Left lobe of liver (tissue), 2 donors: Measurements from ENCODE around the gene VAV3. TPM values are rescaled to one million over a fixed set of nuclear protein-coding genes. Genes with fewer than 3 reads are reported as not detected.

Experiments used
- ATAC-seq: fragments of 200-7000 bp; cut with Tn5 transposase; one replicate; pipeline ENCODE4 v1.9.1; 2020; ENCODE audit warnings: mild to moderate bottlenecking, moderate library complexity
- DNase-seq: peaks from one replicate; pipeline ENCODE4 v3.0.0-alpha.2; 2020; ENCODE audit warnings: low spot score
- total RNA-seq: library from RNA; stranded (reverse); gene quantifications from one replicate; pipeline ENCODE4 v1.2.1, GENCODE V29; 2021
- donor health status: DM: no; HTN: no; CAD: no; lungs with moderate emphysema.
- donor health status: DM: no; HTN: yes; CAD: no.

VAV3 gene
- total RNA-seq, 1 donor from 2014 or later = 0.86 TPM

- ATAC-seq (no peak), DNase-seq (no peak)
These were observed 7.6 kb upstream of the VAV3 start for GRCh38 chr1:107972391-107973180.

DNA sequence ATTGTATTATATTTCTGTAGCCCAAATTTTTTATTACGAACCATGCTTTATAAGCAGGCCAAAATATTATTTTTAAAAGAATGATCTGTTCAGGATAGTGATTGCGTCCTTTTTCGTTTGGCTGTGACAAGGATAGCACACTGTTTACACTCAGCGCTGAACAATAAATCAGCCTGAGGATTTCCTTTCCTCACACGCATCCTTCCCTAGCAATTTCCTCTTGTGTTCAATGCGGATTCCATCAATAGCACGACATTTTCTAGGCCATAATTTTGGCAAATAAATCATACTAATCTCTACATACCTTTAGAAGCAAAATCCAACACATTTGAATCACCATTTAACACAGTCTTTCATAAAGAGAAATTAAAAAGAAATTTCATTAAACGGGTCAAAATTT is 1.6 kb upstream of the VAV3 start:
- DNase-seq (no peak), ATAC-seq (no peak)

DNA sequence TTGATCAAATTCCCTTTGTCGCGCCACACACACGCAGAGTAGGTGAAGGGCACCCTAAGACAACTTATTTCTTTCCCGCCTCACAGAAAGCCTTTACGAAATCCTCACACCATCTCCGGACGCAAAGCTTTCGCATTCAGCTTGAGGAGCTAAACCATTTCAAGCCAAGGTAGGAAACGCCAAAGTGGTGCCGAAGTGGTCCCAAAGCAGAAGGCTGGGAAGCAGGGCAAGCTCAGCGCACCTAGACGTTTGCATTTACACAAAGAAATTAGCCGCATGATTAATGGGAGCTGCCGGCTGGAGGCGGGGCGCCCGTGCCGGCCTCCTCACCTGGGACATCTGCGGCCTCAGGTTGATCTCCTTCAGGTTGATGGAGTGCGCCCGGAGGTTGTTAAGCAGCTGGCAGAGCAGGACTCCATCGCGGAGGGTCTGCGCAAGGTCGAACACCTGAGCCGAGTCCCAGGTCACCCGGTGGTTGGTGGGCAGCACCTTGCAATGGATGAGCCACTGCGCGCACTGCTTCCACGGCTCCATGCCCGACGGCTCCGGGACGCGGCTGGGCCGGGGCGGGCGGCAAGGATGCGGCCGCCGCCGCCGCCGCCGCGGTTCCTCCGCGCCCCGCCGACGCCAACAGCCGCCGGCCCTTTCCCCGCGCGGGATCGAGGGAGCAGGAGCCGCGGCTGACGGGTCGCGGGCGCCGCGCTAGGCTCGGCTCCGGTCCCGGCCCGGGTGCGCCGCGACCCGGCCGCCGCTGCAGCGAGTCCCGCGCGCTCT is 457 bp downstream of the VAV3 start:
- ATAC-seq = no peak

GRCh38 chr1:107963601-107964335 is 1.2 kb downstream of the VAV3 start:
- ATAC-seq = peak; percentile 47

More for the DNA sequence above, 457 bp downstream of the VAV3 start:
- DNase-seq = no peak

DNA sequence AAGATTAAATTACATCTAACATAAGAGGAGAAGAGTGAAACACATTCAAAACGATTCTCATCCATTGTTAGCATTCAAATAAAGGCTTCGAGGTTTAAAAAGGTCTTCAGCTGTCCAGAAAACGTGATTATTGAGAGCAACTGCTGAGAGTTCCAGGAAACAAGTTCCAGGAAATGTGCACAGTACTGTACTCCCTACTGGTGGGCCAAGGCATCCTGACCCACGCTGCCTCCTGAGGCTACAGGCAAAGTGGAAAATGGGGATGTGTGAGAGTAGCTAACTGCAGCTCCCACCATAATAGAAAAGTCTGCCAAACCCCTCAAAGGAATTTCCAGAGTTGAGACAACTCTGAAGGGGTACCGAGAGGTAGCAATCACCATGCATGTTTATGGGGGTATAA is 2.0 kb downstream of the VAV3 start:
- ATAC-seq (no peak), DNase-seq (no peak)

More at GRCh38 chr1:107963601-107964335, 1.2 kb downstream of the VAV3 start:
- no peak for DNase-seq

DNA sequence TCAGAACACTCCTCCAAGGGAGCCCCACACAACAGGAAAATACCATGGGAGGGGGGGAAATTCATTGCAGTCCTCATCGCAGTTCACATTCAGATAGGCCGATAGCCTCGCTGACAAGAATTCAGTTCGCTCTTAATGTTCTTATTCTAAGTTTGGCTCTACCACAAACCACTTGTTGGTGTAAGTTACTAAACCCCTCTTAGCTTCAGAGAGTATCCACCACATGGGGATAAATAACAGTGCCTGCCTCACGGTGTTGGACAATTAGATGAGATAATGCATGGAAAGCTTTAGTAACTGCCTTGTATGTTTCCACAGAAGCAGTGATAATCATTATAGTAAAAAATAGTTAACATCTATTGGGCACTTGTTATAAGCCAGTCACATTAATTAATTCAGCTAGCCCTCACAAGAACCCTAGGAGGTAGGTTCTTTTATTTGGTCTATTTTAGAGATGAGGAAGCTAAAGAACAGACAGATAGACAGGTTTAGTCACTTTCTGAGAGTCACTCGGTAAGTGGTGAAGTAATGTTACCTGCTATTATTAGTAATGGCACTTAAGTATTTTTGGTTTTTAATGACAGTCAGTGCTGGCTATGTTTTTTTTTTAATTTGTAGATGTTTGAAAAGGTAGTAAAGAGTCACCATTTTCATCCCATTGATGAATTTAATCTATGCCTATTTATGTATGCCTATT is 10.1 kb downstream of the VAV3 start:
- DNase-seq = no peak

DNA sequence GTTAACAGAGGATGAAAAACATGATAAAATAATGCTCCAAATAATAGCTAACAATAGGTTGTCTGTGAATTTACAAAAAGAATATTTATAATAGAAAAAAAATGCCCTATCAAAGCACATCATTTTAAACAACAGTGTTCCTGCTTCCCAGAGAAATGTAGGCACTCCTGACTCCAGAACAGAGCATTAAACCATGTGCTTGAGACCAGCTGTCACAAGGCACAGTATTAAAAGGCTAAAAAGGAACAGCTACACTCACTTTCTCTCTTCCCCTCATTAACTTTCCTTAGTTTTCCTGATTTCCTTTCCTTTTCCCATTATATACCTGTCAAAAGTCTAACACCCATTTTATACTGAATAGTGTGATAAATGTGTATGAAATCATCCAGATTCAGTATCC is 10.9 kb downstream of the VAV3 start:
- ATAC-seq (no peak), DNase-seq (no peak)

More for the DNA sequence above, 10.1 kb downstream of the VAV3 start:
- no peak for ATAC-seq

DNA sequence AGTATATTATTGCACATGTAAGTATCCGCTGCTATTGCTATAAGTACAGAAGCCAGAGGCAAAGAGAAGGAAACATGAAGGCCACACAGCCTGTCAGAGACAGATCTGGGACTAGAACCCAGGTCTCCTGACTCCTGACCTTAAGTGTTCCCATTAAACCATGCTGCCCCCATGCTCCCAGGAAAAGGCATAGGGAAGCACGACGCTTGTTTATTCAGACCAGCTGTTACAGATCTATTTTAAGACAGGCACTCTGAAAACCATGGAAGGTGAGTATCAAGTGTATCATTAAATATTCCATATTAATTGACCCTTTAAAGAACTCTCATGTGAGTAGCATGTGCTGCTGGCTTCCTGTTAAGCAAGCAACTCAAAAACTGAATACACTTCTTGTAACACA is 11.4 kb downstream of the VAV3 start:
- DNase-seq (no peak), ATAC-seq (no peak)

DNA sequence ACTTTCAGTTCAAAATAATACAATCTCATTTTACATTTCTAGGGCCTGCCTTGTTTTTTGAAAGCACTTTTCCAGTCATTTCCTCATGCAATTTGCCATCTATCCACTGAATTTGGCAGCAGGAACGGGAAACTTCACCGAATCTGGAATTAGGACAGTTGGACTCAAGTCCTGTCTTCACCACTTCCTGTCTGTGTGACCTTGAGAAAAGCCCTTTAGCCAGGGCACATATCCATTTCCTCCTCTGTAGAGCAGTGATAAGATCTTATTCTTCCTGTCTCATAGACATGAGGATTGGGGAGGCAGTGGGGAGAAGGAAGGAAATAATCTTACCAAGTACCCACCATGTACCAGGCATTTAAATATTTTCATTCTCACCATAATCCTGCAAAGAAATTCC is 12.0 kb downstream of the VAV3 start:
- ATAC-seq (peak; percentile 39), DNase-seq (no peak)

- DNase-seq = no peak
- ATAC-seq = no peak
These were observed 14.5 kb downstream of the VAV3 start for GRCh38 chr1:107950464-107950863.

DNA sequence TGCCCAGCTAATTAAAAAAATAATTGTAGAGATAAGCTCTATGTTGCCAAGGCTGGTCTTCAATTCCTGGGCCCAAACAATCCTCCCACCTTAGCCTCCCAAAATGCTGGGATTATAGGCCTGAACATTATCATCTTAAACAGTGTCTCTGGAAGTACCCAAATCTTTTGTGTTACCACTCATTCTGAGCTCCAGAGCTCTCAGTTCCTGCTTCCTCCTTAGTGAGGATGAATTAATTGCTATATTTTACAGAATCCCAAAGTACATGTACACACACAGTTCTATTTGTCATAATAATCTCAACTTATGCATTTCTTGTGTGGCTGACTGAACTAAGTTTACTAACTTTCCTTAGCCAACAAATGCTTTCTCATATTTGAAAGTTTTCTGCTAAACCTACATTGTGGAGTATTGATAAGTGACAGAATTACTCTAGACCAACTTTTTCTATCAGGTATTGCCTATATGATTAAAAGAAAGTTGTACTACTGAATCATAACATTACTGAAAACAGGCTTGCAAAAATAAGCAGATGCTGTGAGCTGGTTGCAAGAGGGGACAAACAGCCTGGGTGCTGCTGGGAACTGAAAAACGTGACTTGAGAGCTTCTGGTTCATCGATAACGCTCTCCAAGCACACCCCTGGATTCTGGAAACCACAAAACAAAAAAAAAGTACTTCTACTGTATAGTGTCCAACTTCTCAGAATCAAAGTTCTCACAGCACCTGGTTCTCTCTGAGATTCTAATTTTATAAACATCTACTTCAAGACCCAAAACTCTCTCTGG is 15.3 kb downstream of the VAV3 start:
- DNase-seq = no peak
- ATAC-seq = no peak

DNA sequence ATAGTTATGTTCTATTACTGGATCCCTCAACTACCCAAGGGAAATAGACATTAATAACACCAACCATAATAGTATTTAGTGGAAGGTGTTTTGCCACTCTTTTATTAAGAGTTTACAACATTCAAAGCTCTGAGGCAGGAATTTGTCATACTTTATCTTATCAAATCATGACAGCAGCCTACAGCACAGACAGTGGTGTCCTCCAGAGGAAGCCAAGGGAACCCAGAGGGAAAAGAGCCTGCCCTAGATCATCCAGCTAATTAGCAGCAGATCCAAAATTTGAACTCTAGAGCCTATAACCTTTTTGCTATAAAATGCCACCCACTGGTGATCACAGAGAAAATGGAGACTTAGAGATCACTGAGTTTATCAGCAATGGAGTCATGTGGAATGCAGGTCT is 18.2 kb downstream of the VAV3 start:
- ATAC-seq = no peak
- DNase-seq = no peak

- DNase-seq = no peak
- no peak for ATAC-seq
These were observed 21.3 kb downstream of the VAV3 start for GRCh38 chr1:107943694-107944093.

DNA sequence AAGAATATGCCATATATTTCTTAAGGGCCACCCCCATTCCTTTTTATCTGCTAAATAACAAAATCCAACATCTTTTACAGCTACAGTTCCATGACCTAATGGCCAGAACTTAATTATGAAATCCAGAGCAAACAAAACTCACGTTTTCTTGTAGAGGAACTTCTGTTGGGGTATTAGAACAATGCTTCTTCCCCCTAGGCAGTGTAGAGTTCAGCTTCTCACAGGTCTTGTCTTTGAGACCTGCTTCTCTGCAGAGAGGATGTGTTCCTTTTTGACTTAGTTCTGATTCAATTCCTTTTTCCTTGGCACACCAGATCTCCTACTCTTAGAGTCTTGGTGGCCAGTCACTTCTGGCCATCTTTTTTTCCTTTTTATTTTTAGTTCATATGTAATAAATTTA is 22.2 kb downstream of the VAV3 start:
- no peak for ATAC-seq
- no peak for DNase-seq

DNA sequence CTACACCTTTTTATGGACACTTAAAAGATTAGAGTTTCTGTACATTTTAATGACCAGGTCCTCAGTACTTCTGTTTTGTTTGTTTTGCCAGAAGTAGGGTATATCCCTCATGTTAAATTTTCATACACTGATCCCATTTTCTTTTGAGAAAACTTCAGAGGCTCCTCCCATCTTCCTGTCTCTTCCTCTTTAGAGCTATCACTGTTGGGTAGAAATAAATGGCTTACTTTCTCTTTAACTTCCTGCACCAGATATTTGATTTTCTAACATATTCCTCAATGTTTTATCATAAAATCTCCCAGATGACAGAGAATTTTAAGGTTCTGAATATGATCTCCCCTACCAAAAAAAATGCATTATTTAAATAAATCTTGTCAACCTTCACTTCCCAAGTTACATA is 23.4 kb downstream of the VAV3 start:
- no peak for DNase-seq
- ATAC-seq = no peak

DNA sequence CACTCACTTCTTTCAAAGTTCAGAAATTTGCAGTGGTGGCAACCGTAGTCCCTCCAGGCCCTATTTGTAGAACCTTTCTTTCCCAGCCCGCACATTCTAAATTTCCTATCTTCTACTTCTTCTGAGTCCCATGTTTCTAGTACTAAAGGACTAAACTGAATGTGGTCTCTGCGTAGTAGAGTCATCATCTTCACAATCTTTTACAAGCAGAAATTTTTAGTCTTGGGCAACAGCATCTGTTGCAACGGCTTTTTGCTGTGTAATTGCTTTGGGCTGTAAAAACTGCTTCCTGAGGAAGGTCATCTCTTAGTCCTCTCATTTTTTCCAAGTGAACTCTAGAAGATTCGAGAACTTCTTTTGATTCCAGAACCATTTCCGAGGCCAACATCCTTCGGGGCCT is 23.9 kb downstream of the VAV3 start:
- DNase-seq = no peak
- ATAC-seq = no peak

GRCh38 chr1:107940701-107941100 is 24.3 kb downstream of the VAV3 start:
- no peak for ATAC-seq
- no peak for DNase-seq

DNA sequence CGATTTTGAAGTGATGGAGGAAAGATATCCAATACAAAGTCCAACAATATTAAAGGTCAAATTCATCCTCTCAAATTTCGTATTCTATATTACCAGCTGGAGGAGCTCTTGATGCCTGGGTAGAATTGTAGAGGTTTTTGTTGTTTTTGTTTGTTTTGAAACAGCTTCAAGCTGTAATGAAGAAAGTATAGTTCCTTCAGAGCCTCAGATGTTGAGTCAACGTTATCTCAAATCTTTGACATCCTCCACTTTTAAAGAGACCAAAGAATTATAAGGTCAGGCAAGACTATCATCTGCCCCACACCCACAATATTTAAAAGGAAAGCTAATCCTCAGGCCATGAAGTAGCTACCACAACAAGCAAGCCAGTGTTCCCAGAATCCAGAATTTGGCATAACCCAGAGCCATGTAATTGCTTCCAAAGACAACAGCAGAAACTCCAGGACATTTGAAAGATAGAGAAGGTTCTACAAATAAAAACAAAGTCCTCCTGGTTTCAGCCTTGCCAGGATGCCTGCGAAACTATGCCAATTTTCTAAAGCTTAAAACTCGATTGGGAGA is 24.9 kb downstream of the VAV3 start:
- ATAC-seq (no peak), DNase-seq (no peak)

DNA sequence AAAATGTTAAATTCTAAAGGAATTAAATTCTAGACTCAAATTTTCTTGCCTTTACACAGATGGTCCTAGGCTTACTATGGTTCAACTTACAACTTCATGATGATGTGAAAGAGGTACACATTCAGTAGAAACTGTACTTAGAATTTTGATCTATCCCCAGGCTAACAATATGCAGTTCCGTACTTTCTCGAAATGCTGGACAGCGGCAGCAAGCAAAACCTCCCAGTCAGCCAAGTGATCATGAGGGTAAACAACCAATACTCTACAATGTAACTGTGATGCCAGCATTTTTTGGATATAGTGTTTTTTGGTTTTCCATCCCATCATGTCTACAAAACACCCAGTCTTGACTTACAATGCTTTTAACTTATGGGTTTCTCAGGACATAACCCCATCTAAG is 25.7 kb downstream of the VAV3 start:
- no peak for DNase-seq
- no peak for ATAC-seq
